GM19467 (cell line): ENCODE results near the gene KSR2.

Experiments
- ATAC-seq: cut with Tn5 transposase; IDR thresholded peaks from one replicate; pipeline ENCODE4 v1.9.1; 2021; ENCODE audit warnings: mild to moderate bottlenecking, moderate library complexity; ENCODE audit not compliant: unreplicated experiment

The KSR2 gene

GRCh38 chr12:117430246-117430645, 538.5 kb downstream of the KSR2 start:
- ATAC-seq = no peak

- no peak for ATAC-seq
Measured at GRCh38 chr12:117427211-117427610, 541.6 kb downstream of the KSR2 start.

DNA sequence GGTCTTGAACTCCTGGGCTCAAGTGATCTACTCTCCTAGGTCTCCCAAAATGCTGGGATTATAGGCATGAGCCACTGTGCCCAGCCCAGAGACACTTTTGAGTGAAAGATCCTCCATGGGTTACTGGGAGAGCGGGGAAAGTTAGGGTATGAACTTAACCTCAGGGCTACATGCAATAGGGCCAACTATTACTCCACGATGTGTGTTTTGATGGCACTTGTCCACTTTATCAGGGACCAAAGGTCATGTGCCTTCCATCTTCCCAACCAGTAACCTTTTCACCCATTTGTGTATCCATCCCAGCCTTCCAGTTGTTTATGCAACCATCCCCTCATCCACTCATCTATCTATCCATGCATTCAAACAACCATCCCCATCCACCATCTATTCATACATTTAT, 546.8 kb downstream of the KSR2 start:
- no peak for ATAC-seq

DNA sequence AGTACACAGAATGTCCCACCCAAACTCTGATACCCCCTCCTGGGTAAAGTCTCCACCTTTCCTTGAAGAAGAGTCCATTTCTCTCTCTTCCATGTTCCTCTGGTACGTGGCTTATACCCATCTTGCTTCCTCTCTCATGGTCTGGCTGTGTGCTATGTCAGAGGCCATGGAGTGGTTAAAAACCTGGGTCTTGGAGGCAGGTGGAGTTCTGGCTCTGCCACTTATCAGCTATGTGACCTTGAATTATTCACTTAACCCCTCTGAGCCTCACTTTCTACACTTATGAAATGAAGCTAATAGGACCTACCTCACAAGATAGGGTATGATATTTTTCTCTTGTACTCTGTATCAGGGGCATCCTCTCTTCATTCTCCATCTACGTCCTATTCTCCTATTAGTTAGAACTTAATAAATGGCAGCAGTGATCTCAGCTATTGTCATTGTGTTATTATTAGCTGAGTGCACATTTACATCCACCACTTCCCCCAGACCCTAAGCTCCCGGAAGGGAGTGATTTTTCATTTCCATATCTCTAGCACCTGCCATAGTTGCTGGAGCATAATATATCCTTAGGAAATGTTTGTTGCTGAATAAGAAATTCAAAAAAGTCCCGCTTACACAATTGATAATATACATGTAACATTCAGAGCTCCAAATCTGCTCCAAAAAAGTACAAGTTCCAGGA, 547.6 kb downstream of the KSR2 start:
- no peak for ATAC-seq

- ATAC-seq = no peak
Measured at GRCh38 chr12:117417004-117417403, 551.8 kb downstream of the KSR2 start.

GRCh38 chr12:117412465-117413188, 556.2 kb downstream of the KSR2 start:
- no peak for ATAC-seq

GRCh38 chr12:117409286-117409685, 559.5 kb downstream of the KSR2 start:
- no peak for ATAC-seq

DNA sequence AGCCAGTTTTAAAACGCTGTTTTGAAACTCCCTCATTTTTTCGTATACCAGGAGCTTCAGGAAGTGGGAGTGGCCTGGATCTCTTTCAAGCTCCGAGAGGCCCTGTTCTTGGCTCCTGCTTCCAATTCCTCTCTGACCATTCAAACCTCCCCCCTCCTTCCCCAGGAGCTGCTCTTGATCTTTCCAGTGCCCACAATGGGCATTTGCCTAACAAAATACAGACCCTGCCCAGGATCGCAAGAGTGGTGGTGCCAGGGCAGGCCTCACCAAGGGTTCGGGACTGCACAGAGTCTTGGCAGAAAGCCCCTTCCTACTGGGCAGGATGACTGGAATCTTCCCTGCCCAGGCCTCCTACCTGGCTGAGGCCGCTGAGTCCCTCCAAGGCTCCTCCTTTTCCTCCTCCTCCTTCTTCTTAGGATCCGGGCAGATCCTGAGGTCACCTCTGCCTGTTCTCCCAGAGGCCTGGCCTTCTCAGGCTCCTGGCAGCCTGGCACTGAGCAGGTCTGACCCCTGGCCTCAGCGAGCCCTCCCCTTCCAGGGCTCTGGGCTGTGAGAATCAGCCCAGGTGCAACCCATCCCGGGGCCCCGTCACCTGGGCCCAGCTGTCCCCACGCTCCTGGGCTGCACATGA, 560.5 kb downstream of the KSR2 start:
- ATAC-seq = no peak

- ATAC-seq = no peak
Measured at GRCh38 chr12:117404940-117405339, 563.9 kb downstream of the KSR2 start.

DNA sequence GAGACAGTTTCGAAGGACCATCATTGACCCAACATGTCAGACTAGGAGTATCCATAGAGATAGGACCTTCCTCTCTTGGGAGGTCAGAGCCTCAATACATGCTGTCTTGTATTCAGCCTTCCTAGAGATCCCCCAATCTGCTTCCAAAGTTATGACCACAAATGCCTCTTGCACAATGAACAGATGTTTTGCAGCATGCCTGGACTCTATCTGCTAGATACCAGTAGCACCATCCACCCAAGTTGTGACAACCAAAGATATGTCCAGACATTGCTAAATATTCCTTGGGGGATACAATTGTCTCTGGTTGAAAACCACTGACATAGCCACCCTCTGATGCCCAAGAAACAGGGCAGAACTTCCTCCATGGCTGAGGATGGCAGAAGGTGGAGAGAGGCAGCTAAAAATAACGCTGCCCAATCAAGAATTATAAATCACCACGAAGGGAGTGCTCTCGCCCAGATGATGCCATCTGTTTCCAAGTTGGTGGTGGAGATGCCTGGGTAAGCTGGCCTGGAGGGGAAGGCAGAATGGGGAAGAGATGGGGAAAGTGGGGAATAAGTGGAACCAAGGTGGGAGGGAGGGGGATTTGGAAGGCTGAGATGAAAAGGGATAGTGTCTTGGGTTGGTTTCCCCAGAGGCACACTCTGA, 564.5 kb downstream of the KSR2 start:
- no peak for ATAC-seq

DNA sequence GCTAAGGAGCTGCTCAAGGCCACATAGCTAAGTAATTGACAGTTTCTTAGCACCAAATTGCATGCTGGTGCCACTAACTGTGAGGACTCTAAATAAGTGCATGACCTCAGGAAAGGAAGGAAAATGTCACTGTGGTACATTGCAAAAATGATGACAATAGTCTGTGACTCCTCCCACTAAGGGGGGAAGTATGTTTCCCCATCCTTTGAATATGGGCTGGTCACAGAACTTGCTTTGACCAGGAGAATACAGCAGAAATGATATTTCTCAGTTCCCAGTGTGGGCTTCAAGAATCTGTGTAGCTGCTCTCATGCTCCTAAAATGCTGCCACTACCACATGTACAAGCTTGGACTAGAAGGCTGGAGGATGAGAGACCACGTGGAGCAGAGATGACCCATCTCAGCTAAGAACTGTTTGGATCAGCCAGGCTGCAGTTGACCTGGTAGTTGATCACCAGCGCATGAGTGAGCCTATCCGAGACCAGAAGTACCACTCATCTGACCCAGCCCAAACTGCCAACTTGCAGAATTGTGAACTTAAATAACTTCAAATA, 565.1 kb downstream of the KSR2 start:
- no peak for ATAC-seq
